ENCODE data around the gene ACTG2.
A peak's percentile ranks its signal among the peaks of the same experiment; 100 is the strongest.

The ACTG2 gene

DNA sequence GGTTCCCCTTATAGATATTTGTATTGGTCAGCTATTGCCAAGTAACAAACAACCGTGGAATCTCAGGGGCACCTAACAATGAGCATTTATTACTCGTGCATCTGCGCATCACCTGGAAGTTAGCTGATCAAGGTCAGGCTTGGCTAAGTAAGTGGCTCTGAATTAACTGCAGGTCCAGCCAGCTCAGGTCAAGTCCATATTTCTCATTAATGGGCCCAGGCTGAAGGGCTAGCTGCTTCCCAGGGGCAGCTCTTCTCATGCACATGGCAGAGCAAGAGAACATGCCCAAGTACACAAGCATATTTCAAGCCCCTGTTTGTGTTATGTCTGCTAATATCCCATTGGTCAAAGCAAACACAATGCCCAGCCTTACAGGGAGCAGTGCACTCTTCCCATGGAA lies 26.0 kb downstream of the ACTG2 start:
- H3K23ac ChIP-seq (ENCODE audit: low read length in 2 of 2) = no peak overlapping the region
- no peak overlapping the region for H2BK120ac ChIP-seq (ENCODE audit: low read depth, low read length)
- WGBS = 88% methylated on average over 3 of the region's 3 CpGs
- no peaks in the 10 kb centered on the region for H3K9me3 ChIP-seq (ENCODE audit: control insufficient read depth, low read length)
- no peak overlapping the region for H2BK5ac ChIP-seq (ENCODE audit: low read depth, low read length, poor library complexity, severe bottlenecking)
- H3K4ac ChIP-seq (ENCODE audit: low read depth in 1 of 2, low read length in 2 of 2) = no peak overlapping the region
- H3K9ac ChIP-seq (ENCODE audit: low read length) = no peak overlapping the region
- H4K8ac ChIP-seq (ENCODE audit: low read length) = no peak overlapping the region
- no peak overlapping the region for H2BK12ac ChIP-seq (ENCODE audit: low read length in 2 of 2)
- H3K79me1 ChIP-seq (replicated peaks; ENCODE audit: low read length, poor library complexity, severe bottlenecking) = no peaks in the 10 kb centered on the region
- H3K14ac ChIP-seq (ENCODE audit: low read length in 2 of 2) = no peak overlapping the region
- no peak overlapping the region for H3K4me2 ChIP-seq (ENCODE audit: low read length, poor library complexity, severe bottlenecking)
- H2AFZ ChIP-seq (ENCODE audit: low read depth, low read length) = no peak overlapping the region
- no peak overlapping the region for H2BK15ac ChIP-seq (ENCODE audit: low read depth, poor library complexity, severe bottlenecking)
- no peaks in the 10 kb centered on the region for H3K4me1 ChIP-seq (ENCODE audit: control insufficient read depth, insufficient read depth, low read depth, low read length)
- H3K27ac ChIP-seq (ENCODE audit: low read length, poor library complexity, severe bottlenecking) = no peak overlapping the region
- no peak overlapping the region for H4K91ac ChIP-seq (ENCODE audit: low read length)
- no peak for DNase-seq
- H3K4me3 ChIP-seq (ENCODE audit: insufficient read depth in 1 of 2, low read depth in 1 of 2, low read length in 2 of 2) = no peak overlapping the region
- peaks cover 0 to 25% of the 10 kb centered on the region in 2 experiments for H3K36me3 ChIP-seq (ENCODE audit: control insufficient read depth in 1 of 2, insufficient read depth in 2 of 2, low read depth in 1 of 2, low read length in 2 of 2)
- no peak overlapping the region for H2AK5ac ChIP-seq (ENCODE audit: low read length, severe bottlenecking)
- no peak overlapping the region for H3K18ac ChIP-seq (ENCODE audit: low read depth in 1 of 2, low read length in 2 of 2)
- H3K27me3 ChIP-seq (ENCODE audit: control insufficient read depth in 1 of 2, insufficient read depth in 1 of 2, low read length in 2 of 2) = peaks cover 0 to 87% of the 10 kb centered on the region in 2 experiments

DNA sequence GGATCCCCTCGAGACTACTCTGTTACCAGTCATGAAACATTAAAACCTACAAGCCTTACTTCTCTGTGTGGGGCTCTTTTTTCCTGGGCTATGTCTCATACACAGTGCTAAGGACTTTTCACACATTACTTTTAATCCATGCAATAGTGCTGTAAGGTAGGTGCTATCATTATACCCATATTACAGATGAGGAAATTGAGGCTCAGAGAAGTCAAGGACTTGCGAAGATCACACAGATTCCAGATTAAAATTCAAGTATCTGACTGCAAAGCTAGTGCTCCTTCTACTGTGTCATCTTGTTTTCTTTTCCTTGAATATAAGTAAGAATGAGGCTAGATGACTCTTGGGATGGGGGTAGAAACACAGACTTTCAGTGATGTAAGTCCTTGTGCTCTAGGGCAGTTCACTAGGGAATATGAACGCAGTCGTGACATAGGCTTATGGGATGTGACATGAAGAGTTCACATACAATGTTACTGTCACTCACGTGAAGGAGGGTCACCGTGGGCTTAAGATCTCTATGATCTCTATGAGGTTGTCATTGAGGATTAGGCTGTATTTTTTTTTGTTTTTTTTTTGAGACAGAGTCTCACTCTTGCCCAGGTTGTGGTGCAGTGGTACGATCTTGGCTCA lies 26.9 kb downstream of the ACTG2 start:
- Histone ChIP-seq H3K9me3 (ENCODE audit: control insufficient read depth, low read length) (no peaks in the 10 kb centered on the region), H3K18ac (ENCODE audit: low read depth in 1 of 2, low read length in 2 of 2) (no peak overlapping the region), H4K8ac (ENCODE audit: low read length) (no peak overlapping the region), H3K4ac (ENCODE audit: low read depth in 1 of 2, low read length in 2 of 2) (no peak overlapping the region), H3K4me3 (ENCODE audit: insufficient read depth in 1 of 2, low read depth in 1 of 2, low read length in 2 of 2) (no peak overlapping the region), H3K23ac (ENCODE audit: low read length in 2 of 2) (no peak overlapping the region), H3K27me3 (ENCODE audit: control insufficient read depth in 1 of 2, insufficient read depth in 1 of 2, low read length in 2 of 2) (peaks cover 0 to 82% of the 10 kb centered on the region in 2 experiments), H2AK5ac (ENCODE audit: low read length, severe bottlenecking) (no peak overlapping the region), H3K79me1 (replicated peaks; ENCODE audit: low read length, poor library complexity, severe bottlenecking) (no peaks in the 10 kb centered on the region), H3K4me1 (ENCODE audit: control insufficient read depth, insufficient read depth, low read depth, low read length) (no peaks in the 10 kb centered on the region), H3K27ac (ENCODE audit: low read length, poor library complexity, severe bottlenecking) (no peak overlapping the region), H3K4me2 (ENCODE audit: low read length, poor library complexity, severe bottlenecking) (no peak overlapping the region), H3K9ac (ENCODE audit: low read length) (no peak overlapping the region), H2AFZ (ENCODE audit: low read depth, low read length) (no peak overlapping the region), H2BK5ac (ENCODE audit: low read depth, low read length, poor library complexity, severe bottlenecking) (no peak overlapping the region), H3K14ac (ENCODE audit: low read length in 2 of 2) (no peak overlapping the region), H4K91ac (ENCODE audit: low read length) (no peak overlapping the region), H2BK120ac (ENCODE audit: low read depth, low read length) (no peak overlapping the region), H3K36me3 (ENCODE audit: control insufficient read depth in 1 of 2, insufficient read depth in 2 of 2, low read depth in 1 of 2, low read length in 2 of 2) (peaks cover 0 to 22% of the 10 kb centered on the region in 2 experiments), H2BK15ac (ENCODE audit: low read depth, poor library complexity, severe bottlenecking) (no peak overlapping the region), H2BK12ac (ENCODE audit: low read length in 2 of 2) (no peak overlapping the region)
- DNase-seq = no peak
- 89% methylated on average over 6 of the region's 7 CpGs for WGBS

DNA sequence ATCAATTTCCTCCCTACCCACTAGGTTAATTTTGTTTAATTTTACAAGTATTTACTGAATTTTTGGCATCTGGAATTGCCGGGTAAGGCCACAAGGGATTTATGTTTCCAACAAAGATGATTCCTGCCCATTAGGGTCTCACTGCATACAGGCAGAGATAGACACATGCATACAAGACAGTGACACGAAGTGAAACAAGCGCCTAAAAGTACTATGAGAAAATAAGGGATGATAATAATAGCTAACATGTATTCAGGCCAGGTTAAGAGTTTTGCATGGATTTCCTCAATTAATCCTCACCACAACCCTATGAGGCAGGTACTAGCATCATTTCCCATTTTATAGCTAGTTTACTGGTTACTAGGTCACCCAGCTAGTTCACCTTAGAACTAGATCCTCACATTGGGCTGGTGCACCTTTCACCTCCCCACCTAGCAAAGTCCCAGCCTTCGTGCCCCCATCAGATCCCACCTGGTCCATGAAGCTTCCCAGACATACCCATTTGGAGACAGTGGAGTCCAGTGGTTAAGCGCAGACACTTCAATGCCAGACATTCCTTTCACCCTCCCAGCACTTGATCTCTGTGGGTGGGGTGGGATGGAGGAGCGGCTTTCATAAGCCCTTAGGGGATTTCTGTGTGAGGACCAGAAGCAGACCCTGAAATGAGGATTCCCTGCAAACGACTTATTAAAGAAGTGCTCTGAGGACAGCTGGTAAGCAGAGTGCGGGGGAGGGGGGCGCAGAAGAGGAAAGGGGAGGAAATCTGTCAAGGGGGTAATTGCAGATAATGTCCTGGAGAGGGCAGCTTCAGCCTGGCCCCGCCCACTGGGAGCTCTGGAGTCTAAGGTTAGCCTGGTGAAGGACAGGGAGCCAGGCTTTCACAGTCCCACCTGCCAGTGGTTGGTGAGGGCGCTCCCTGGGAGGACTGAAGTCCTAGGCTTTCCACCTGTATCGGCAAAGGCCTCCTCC lies 28.1 kb downstream of the ACTG2 start:
- WGBS = 42% methylated on average over 9 of the region's 12 CpGs
- Histone ChIP-seq H3K9ac (ENCODE audit: low read length) (no peak overlapping the region), H2BK15ac (ENCODE audit: low read depth, poor library complexity, severe bottlenecking) (no peak overlapping the region), H3K4me3 (ENCODE audit: insufficient read depth in 1 of 2, low read depth in 1 of 2, low read length in 2 of 2) (no peak overlapping the region), H2AFZ (ENCODE audit: low read depth, low read length) (peak overlapping the region; percentile 3), H4K91ac (ENCODE audit: low read length) (no peak overlapping the region), H3K14ac (ENCODE audit: low read length in 2 of 2) (no peak overlapping the region), H2BK12ac (ENCODE audit: low read length in 2 of 2) (no peak overlapping the region), H3K4me1 (ENCODE audit: control insufficient read depth, insufficient read depth, low read depth, low read length) (no peaks in the 10 kb centered on the region), H3K18ac (ENCODE audit: low read depth in 1 of 2, low read length in 2 of 2) (no peak overlapping the region), H2BK120ac (ENCODE audit: low read depth, low read length) (no peak overlapping the region), H3K9me3 (ENCODE audit: control insufficient read depth, low read length) (no peaks in the 10 kb centered on the region), H3K4ac (ENCODE audit: low read depth in 1 of 2, low read length in 2 of 2) (no peak overlapping the region), H4K8ac (ENCODE audit: low read length) (peak overlapping the region; percentile 13), H3K36me3 (ENCODE audit: control insufficient read depth in 1 of 2, insufficient read depth in 2 of 2, low read depth in 1 of 2, low read length in 2 of 2) (peaks cover 0 to 19% of the 10 kb centered on the region in 2 experiments), H3K27ac (ENCODE audit: low read length, poor library complexity, severe bottlenecking) (no peak overlapping the region), H3K23ac (ENCODE audit: low read length in 2 of 2) (no peak overlapping the region), H3K79me1 (replicated peaks; ENCODE audit: low read length, poor library complexity, severe bottlenecking) (no peaks in the 10 kb centered on the region), H3K27me3 (ENCODE audit: control insufficient read depth in 1 of 2, insufficient read depth in 1 of 2, low read length in 2 of 2) (peaks cover 0 to 70% of the 10 kb centered on the region in 2 experiments), H3K4me2 (ENCODE audit: low read length, poor library complexity, severe bottlenecking) (no peak overlapping the region), H2BK5ac (ENCODE audit: low read depth, low read length, poor library complexity, severe bottlenecking) (no peak overlapping the region), H2AK5ac (ENCODE audit: low read length, severe bottlenecking) (no peak overlapping the region)
- peak; percentile 47 for DNase-seq

DNA sequence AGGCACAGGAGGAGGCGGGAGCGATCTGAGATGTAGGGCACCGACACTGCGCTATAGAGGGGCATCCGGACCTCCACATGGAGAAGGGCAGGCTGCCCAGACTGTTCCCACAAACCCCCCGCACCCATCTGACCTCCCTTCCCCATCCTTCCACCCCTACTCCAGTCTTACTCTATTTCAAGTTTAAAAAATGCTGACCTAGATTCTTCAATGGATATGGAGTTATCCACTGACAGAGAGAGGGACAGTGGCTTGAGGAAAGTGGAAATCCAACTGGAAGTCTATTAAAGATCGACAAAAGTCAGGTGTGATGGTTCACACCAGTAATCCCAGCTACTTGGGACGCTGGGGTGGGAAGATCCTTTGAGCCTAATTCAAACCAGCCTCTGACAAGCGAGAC lies 28.8 kb downstream of the ACTG2 start:
- Histone ChIP-seq H3K79me1 (replicated peaks; ENCODE audit: low read length, poor library complexity, severe bottlenecking) (no peaks in the 10 kb centered on the region), H3K14ac (ENCODE audit: low read length in 2 of 2) (no peak overlapping the region), H2BK5ac (ENCODE audit: low read depth, low read length, poor library complexity, severe bottlenecking) (no peak overlapping the region), H3K36me3 (ENCODE audit: control insufficient read depth in 1 of 2, insufficient read depth in 2 of 2, low read depth in 1 of 2, low read length in 2 of 2) (peaks cover 0 to 17% of the 10 kb centered on the region in 2 experiments), H3K4ac (ENCODE audit: low read depth in 1 of 2, low read length in 2 of 2) (no peak overlapping the region), H3K4me3 (ENCODE audit: insufficient read depth in 1 of 2, low read depth in 1 of 2, low read length in 2 of 2) (no peak overlapping the region), H3K23ac (ENCODE audit: low read length in 2 of 2) (no peak overlapping the region), H3K9me3 (ENCODE audit: control insufficient read depth, low read length) (no peaks in the 10 kb centered on the region), H4K8ac (ENCODE audit: low read length) (peak overlapping the region; percentile 13), H2AFZ (ENCODE audit: low read depth, low read length) (no peak overlapping the region), H3K9ac (ENCODE audit: low read length) (no peak overlapping the region), H2BK120ac (ENCODE audit: low read depth, low read length) (no peak overlapping the region), H3K18ac (ENCODE audit: low read depth in 1 of 2, low read length in 2 of 2) (no peak overlapping the region), H3K4me1 (ENCODE audit: control insufficient read depth, insufficient read depth, low read depth, low read length) (no peaks in the 10 kb centered on the region), H2AK5ac (ENCODE audit: low read length, severe bottlenecking) (no peak overlapping the region), H3K4me2 (ENCODE audit: low read length, poor library complexity, severe bottlenecking) (no peak overlapping the region), H4K91ac (ENCODE audit: low read length) (no peak overlapping the region), H2BK15ac (ENCODE audit: low read depth, poor library complexity, severe bottlenecking) (no peak overlapping the region), H3K27ac (ENCODE audit: low read length, poor library complexity, severe bottlenecking) (no peak overlapping the region), H2BK12ac (ENCODE audit: low read length in 2 of 2) (no peak overlapping the region), H3K27me3 (ENCODE audit: control insufficient read depth in 1 of 2, insufficient read depth in 1 of 2, low read length in 2 of 2) (peaks cover 0 to 65% of the 10 kb centered on the region in 2 experiments)
- DNase-seq = no peak
- WGBS = 82% methylated on average over 5 of the region's 9 CpGs
